Esophagus muscularis mucosa (tissue), 4 donors: Measurements from ENCODE around the gene SH3YL1. TPM values are rescaled to one million over a fixed set of nuclear protein-coding genes. Genes with fewer than 3 reads are reported as not detected.

Experiments used
- DNase-seq: peaks from one replicate; pipeline ENCODE4 v3.0.0-alpha.2; 2017; ENCODE audit errors: extremely low spot score
- H3K27ac ChIP-seq, 4 donors: fragments of 200-600 bp; sonication (generic); replicated peaks in 1 of 4; 1 replicate in 3 of 4; 2 replicates in 1 of 4; pipeline ENCODE4 v1.5.1; 2016 to 2019; ENCODE audit warnings: mild to moderate bottlenecking in 1 of 4
- H3K27me3 ChIP-seq, 4 donors: fragments of 200-600 bp; sonication (generic); one replicate each; pipeline versions ENCODE4 v1.5.1 to v1.6.0; 2016 to 2019
- H3K36me3 ChIP-seq, 4 donors: fragments of 200-600 bp; sonication (generic); one replicate each; pipeline ENCODE4 v1.5.1; 2016 to 2019
- H3K4me1 ChIP-seq, 4 donors: fragments of 200-600 bp; sonication (generic); one replicate each; pipeline ENCODE4 v1.5.1; 2016 to 2019
- H3K4me3 ChIP-seq, 4 donors: fragments of 200-600 bp; sonication (generic); 1 replicate in 2 of 4; 2 replicates in 2 of 4; pipeline ENCODE4 v1.5.1; 2016 to 2019; ENCODE audit warnings: mild to moderate bottlenecking in 4 of 4, moderate library complexity in 1 of 4
- H3K9me3 ChIP-seq, 4 donors: fragments of 200-600 bp; sonication (generic); 1 replicate in 3 of 4; 2 replicates in 1 of 4; pipeline ENCODE4 v1.5.1; 2016 to 2019
- EP300 ChIP-seq: sonication (generic); formaldehyde crosslinking; IDR thresholded peaks from one replicate; pipeline ENCODE4 v1.6.1; 2017; ENCODE audit warnings: antibody characterized with exemption
- POLR2A ChIP-seq: fragments of 450-650 bp; IDR thresholded peaks from one replicate; pipeline ENCODE4 v1.6.1; 2017; ENCODE audit warnings: antibody characterized with exemption, moderate library complexity, mild to moderate bottlenecking, low read depth
- POLR2AphosphoS5 ChIP-seq, 2 donors: sonication (generic); formaldehyde crosslinking; IDR thresholded peaks; one replicate each; pipeline ENCODE4 v1.6.1; 2017; ENCODE audit warnings: antibody characterized with exemption in 2 of 2
- WGBS: methylation state at CpG from one replicate; pipeline ENCODE4 v1.1.5; 2018; 5-methylcytosine and 5-hydroxymethylcytosine counted together
- intact Hi-C: fragments of 100-400 bp; cut with DNase I; formaldehyde crosslinking; loops from one replicate; pipeline ENCODE4 v1.15.1; 2023
- total RNA-seq, 4 donors: library from RNA; depleted of rRNA; stranded (reverse); fragments of >200 nt; gene quantifications; one replicate each; pipeline versions ENCODE4 v1.1.0 to v1.2.1, GENCODE V29; 2016
- TF ChIP-seq, protein P1 (sequence below), 3 experiments: fragments of 200-600 bp in 2 of 3; fragments of 450-650 bp in 1 of 3; sonication (generic) in 2 of 3; IDR thresholded peaks; one replicate each; pipeline ENCODE4 v1.5.1; 2017 to 2019; ENCODE audit warnings: antibody characterized with exemption in 3 of 3, mild to moderate bottlenecking in 2 of 3, moderate library complexity in 1 of 3

Gene SH3YL1
- total RNA-seq, 4 donors from 2014 or later = 15.7 to 20.3 (median 18.2) TPM

DNA sequence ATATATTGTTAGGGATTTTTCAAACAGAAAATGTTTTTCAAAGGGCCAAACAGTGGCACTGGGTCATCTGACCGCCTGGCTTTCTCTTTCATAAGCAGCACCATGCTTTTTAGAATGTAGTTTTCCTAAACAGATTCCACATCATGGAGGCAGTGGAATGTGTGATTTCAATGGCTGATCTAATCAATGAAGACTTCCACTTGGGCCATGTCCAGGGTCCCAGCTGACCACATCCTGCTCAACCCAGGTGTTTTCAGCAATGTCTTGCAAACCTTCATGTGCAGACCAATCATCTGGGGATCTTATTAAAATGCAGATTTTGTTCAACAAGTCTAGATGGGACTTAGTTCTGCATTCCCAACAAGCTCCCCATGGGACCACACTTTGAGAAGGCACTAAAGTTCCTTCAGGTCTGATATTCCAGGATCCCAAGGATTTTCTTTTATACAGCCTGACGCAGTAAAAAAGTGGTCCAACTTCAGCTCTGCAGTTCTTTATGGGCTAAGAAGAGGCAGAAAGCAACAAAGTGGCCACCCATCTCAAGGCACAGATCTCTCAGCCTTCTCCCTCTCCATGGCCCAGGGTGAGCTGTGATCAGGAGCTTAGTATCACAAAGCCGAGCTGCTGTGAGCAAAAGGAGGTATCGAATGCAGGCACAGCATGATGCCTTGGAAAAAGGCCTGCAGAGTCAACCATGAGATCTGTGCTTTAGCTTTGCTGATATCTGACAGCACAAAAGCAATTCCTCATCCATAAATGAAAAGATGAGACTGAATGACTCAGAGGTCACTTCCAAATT is 20.4 kb upstream of the SH3YL1 start:
- Histone ChIP-seq H3K9me3 (no peaks in the 10 kb centered on the region), H3K4me1 (peaks cover 23 to 26% (median 25%) of the 10 kb centered on the region in 4 donors), H3K4me3 (no peak overlapping the region), H3K36me3 (peaks cover 1 to 38% (median 31%) of the 10 kb centered on the region in 4 donors), H3K27me3 (peaks cover 4 to 25% (median 18%) of the 10 kb centered on the region in 4 donors), H3K27ac (no peak overlapping the region)
- intact Hi-C loops = no loop called here
- no peak for TF ChIP-seq EP300
- TF ChIP-seq POLR2A = no peak
- 84% methylated on average over 4 of the region's 4 CpGs for WGBS
- peak; percentile 37 for DNase-seq

DNA sequence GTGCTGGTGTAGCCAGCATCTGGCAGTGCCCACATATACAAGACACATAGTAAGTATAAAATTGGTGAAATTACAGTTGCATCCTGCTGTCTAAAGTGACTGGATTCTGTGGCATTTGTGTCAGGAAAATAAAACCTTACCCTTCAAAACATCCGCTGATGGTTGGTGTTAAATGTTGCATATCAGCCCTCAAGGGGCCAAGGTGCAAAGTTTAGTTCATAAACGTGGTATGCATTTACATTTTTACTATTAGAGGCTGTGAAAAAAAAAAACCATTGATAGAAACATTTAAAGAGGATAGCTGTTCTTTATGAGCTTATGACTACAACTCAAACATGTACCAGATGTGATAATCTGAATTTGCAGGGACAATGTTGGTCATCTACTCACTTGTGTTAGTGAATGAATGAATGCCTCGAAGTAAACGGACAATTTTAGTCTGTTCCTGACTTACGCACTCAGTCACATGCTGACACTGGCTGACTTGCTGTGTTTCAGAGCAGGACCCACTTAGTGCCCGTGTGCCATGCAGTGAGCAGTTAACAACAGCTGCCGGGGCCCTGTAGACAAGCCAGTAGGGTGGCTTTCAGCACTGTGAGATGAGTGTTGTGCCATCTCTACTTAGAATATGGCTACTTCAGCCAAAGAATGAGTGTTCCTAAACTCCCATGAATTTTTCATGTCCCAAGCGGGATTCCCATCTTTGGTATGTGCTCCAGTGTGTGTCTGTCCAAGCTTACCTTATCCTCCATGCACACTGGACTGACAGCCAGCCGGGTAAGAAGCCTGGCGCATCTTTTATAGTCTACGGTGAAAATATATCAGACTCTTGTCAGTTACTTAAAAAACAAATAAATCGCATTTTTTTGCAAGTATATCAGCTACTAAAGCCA is 18.8 kb upstream of the SH3YL1 start:
- intact Hi-C loops = no loop called here
- Histone ChIP-seq H3K4me3 (no peak overlapping the region), H3K27me3 (peaks cover 2 to 9% (median 8%) of the 10 kb centered on the region in 4 donors), H3K36me3 (peaks cover 13 to 54% (median 43%) of the 10 kb centered on the region in 4 donors), H3K9me3 (no peaks in the 10 kb centered on the region), H3K4me1 (peaks cover 9 to 16% (median 10%) of the 10 kb centered on the region in 4 donors), H3K27ac (no peak overlapping the region)
- peak; percentile 78 for DNase-seq
- WGBS = 92% methylated on average over 11 of the region's 12 CpGs
- TF ChIP-seq POLR2A (no peak), EP300 (no peak), POLR2AphosphoS5 (IDR thresholded peaks at IDR 0.05) (no peak)
- TF ChIP-seq, protein P1, sequence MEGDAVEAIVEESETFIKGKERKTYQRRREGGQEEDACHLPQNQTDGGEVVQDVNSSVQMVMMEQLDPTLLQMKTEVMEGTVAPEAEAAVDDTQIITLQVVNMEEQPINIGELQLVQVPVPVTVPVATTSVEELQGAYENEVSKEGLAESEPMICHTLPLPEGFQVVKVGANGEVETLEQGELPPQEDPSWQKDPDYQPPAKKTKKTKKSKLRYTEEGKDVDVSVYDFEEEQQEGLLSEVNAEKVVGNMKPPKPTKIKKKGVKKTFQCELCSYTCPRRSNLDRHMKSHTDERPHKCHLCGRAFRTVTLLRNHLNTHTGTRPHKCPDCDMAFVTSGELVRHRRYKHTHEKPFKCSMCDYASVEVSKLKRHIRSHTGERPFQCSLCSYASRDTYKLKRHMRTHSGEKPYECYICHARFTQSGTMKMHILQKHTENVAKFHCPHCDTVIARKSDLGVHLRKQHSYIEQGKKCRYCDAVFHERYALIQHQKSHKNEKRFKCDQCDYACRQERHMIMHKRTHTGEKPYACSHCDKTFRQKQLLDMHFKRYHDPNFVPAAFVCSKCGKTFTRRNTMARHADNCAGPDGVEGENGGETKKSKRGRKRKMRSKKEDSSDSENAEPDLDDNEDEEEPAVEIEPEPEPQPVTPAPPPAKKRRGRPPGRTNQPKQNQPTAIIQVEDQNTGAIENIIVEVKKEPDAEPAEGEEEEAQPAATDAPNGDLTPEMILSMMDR (IDR thresholded peaks at IDR 0.05) = no peak

DNA sequence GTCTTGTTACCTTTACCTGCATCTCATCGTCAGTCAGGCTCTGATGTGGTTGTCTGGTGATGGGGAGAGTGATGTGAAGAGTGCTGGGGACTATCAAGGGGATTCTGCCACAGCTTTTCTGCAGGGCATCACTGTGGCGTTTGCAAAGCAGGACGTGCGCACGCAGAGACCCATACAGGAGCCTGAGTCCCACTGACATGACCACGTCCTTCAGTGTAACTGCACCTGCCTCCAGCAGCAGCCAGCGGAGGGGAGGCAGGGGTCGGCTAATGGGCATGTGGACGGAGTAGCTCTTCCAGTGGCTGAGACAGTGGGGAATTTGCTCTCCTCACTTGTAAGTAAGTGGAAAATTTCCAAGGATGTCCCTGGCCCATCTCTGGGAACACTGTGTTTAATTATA is 17.5 kb upstream of the SH3YL1 start:
- Histone ChIP-seq H3K27ac (no peak overlapping the region), H3K9me3 (no peaks in the 10 kb centered on the region), H3K4me1 (peaks cover 0 to 8% (median 0%) of the 10 kb centered on the region in 4 donors), H3K4me3 (no peak overlapping the region), H3K36me3 (peaks cover 18 to 66% (median 55%) of the 10 kb centered on the region in 4 donors), H3K27me3 (no peaks in the 10 kb centered on the region)
- 93% methylated on average over 9 of the region's 9 CpGs for WGBS
- TF ChIP-seq EP300 = no peak
- TF ChIP-seq, protein P1 (IDR thresholded peaks at IDR 0.05) = no peak
- TF ChIP-seq POLR2AphosphoS5 (IDR thresholded peaks at IDR 0.05) = no peak
- no peak for TF ChIP-seq POLR2A
- DNase-seq = peak; percentile 12
- intact Hi-C loops = no loop called here

DNA sequence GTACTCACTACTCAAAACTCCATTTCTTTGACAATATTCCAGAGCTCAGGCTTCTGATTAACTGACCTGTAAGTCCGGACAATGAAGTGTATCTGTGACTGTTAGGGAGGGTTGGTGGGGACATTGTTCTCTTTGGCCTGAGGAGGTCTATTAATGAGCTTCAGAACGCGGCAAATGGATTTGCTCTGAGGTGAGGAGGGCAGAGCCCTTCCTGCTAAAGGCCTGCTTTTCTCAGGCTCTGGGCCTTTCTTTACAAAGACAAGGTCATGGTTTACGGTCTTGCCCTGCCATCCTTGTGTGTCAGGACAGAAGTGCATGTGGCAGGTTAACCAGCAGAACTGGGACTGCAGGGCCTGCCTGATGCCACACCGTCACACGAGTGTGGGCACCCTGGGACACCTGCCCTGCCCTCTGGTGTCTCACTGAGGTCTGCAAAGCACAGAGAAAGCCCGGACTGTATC is 16.8 kb upstream of the SH3YL1 start:
- peaks cover 0 to 8% (median 0%) of the 10 kb centered on the region in 4 donors for H3K4me1 ChIP-seq
- no peaks in the 10 kb centered on the region for H3K9me3 ChIP-seq
- no peak for TF ChIP-seq POLR2AphosphoS5 (IDR thresholded peaks at IDR 0.05)
- TF ChIP-seq, protein P1 (IDR thresholded peaks at IDR 0.05) = no peak
- TF ChIP-seq EP300 = no peak
- no peak for TF ChIP-seq POLR2A
- 91% methylated on average over 7 of the region's 7 CpGs for WGBS
- H3K4me3 ChIP-seq = no peak overlapping the region
- intact Hi-C loops = no loop called here
- H3K27ac ChIP-seq = no peak overlapping the region
- H3K27me3 ChIP-seq = no peaks in the 10 kb centered on the region
- DNase-seq = peak; percentile 62
- H3K36me3 ChIP-seq = peaks cover 18 to 72% (median 61%) of the 10 kb centered on the region in 4 donors
